HEK293 (cell line): Measurements from ENCODE around the gene CD48.
"Not testable (repeated sequence)": the region's sequence is repeated elsewhere in the genome, so short reads cannot be mapped to it uniquely, and the experiment has no call there.

ENCODE experiments used
- CTCF ChIA-PET: fragments of 350-600 bp; formaldehyde crosslinking; extraction: SDS; loops from one replicate; lab custom pipeline; 2021; ENCODE audit warnings: antibody characterized with exemption; lab: Yijun Ruan, JAX
- POLR2A ChIA-PET: fragments of 300-600 bp; formaldehyde crosslinking; extraction: SDS; loops from one replicate; lab custom pipeline; 2020; ENCODE audit warnings: antibody characterized with exemption, inconsistent platforms; lab: Yijun Ruan, JAX
- H3K27ac ChIP-seq: fragments of 200-500 bp; sonication (Bioruptor generic); 2 replicates; pipeline ENCODE4 v1.5.1; 2014; ENCODE audit warnings: low read depth, low read length, control low read depth, inconsistent platforms; ENCODE audit errors: extremely low read depth
- H3K36me3 ChIP-seq, 2 experiments: fragments of 200-500 bp in 1 of 2; sonication (Bioruptor generic) in 1 of 2; 1 replicate in 1 of 2; 2 replicates in 1 of 2; pipeline ENCODE4 v1.5.1; 2014 to 2017; ENCODE audit warnings: inconsistent platforms in 2 of 2, low read length in 2 of 2; ENCODE audit not compliant: control insufficient read depth in 2 of 2, insufficient read depth in 1 of 2
- H3K4me1 ChIP-seq: fragments of 200-500 bp; sonication (Bioruptor generic); 2 replicates; pipeline ENCODE4 v1.5.1; 2014; ENCODE audit warnings: mild to moderate bottlenecking, low read length, inconsistent platforms; ENCODE audit not compliant: control insufficient read depth, insufficient read depth
- H3K4me3 ChIP-seq: 2 replicates; pipeline ENCODE4 v1.5.1; 2011; ENCODE audit warnings: low read depth, mild to moderate bottlenecking, control low read depth, low read length, moderate library complexity
- H3K9me3 ChIP-seq: fragments of 200-500 bp; sonication (Bioruptor generic); 2 replicates; pipeline ENCODE4 v1.5.1; 2014; ENCODE audit warnings: low read depth, low read length, inconsistent platforms; ENCODE audit not compliant: control insufficient read depth, insufficient read depth
- EGR2 ChIP-seq: fragments of 450-650 bp; formaldehyde crosslinking; IDR thresholded peaks from 2 replicates; pipeline ENCODE4 v1.5.1; 2016; ENCODE audit warnings: low read depth, missing biosample characterization, missing genetic modification characterization
- KLF9 ChIP-seq: fragments of 450-650 bp; formaldehyde crosslinking; IDR thresholded peaks from 2 replicates; pipeline ENCODE4 v1.5.1; 2016; ENCODE audit warnings: missing biosample characterization, missing genetic modification characterization, low read depth
- MEIS1 ChIP-seq: sonication (generic); formaldehyde crosslinking; IDR thresholded peaks from 2 replicates; pipeline ENCODE4 v1.8.1; 2022; ENCODE audit warnings: missing genetic modification reagents, mild to moderate bottlenecking, borderline replicate concordance
- PRDM1 ChIP-seq: fragments of 450-650 bp; formaldehyde crosslinking; IDR thresholded peaks from 2 replicates; pipeline ENCODE4; 2016; ENCODE audit warnings: missing biosample characterization, missing genetic modification characterization
- SCRT2 ChIP-seq: fragments of 450-650 bp; formaldehyde crosslinking; IDR thresholded peaks from 2 replicates; pipeline ENCODE4 v1.5.1; 2016; ENCODE audit warnings: missing biosample characterization, missing genetic modification characterization
- SP7 ChIP-seq: fragments of 450-650 bp; formaldehyde crosslinking; IDR thresholded peaks from 2 replicates; pipeline ENCODE4 v1.5.1; 2016; ENCODE audit warnings: missing biosample characterization, missing genetic modification characterization
- ZBTB1 ChIP-seq: fragments of 450-650 bp; formaldehyde crosslinking; IDR thresholded peaks from 2 replicates; pipeline ENCODE4 v1.5.1; 2016; ENCODE audit warnings: missing biosample characterization, missing genetic modification characterization
- ZBTB17 ChIP-seq: fragments of 450-650 bp; formaldehyde crosslinking; IDR thresholded peaks from 2 replicates; pipeline ENCODE4 v1.5.1; 2016; ENCODE audit warnings: missing biosample characterization, missing genetic modification characterization
- ZFHX2 ChIP-seq: fragments of 450-650 bp; formaldehyde crosslinking; conservative IDR thresholded peaks from 2 replicates; pipeline ENCODE4 v1.5.1; 2016; ENCODE audit warnings: missing biosample characterization, missing genetic modification characterization
- ZNF19 ChIP-seq: fragments of 450-650 bp; formaldehyde crosslinking; IDR thresholded peaks from 2 replicates; pipeline ENCODE4; 2016; ENCODE audit warnings: missing biosample characterization, missing genetic modification characterization, low read depth
- ZNF341 ChIP-seq: fragments of 450-650 bp; formaldehyde crosslinking; IDR thresholded peaks from 2 replicates; pipeline ENCODE4; 2016; ENCODE audit warnings: low read depth, missing biosample characterization, missing genetic modification characterization
- ZNF366 ChIP-seq: fragments of 450-650 bp; formaldehyde crosslinking; conservative IDR thresholded peaks from 2 replicates; pipeline ENCODE4 v1.5.1; 2016; ENCODE audit warnings: missing biosample characterization, missing genetic modification characterization
- ZNF544 ChIP-seq: fragments of 450-650 bp; formaldehyde crosslinking; IDR thresholded peaks from 2 replicates; pipeline ENCODE4 v1.5.0; 2017; ENCODE audit warnings: missing biosample characterization, missing genetic modification characterization
- ZNF548 ChIP-seq: fragments of 450-650 bp; formaldehyde crosslinking; IDR thresholded peaks from 2 replicates; pipeline ENCODE4 v1.5.1; 2016; ENCODE audit warnings: missing biosample characterization, missing genetic modification characterization
- ZNF555 ChIP-seq: fragments of 450-650 bp; formaldehyde crosslinking; conservative IDR thresholded peaks from 2 replicates; pipeline ENCODE4 v1.5.1; 2017; ENCODE audit warnings: missing biosample characterization, mild to moderate bottlenecking, missing genetic modification characterization, inconsistent platforms
- ZNF558 ChIP-seq: fragments of 450-650 bp; formaldehyde crosslinking; IDR thresholded peaks from 2 replicates; pipeline ENCODE4 v1.5.1; 2016; ENCODE audit warnings: missing biosample characterization, missing genetic modification characterization
- ZNF610 ChIP-seq: fragments of 450-650 bp; formaldehyde crosslinking; IDR thresholded peaks from 2 replicates; pipeline ENCODE4 v1.5.1; 2016; ENCODE audit warnings: missing biosample characterization, missing genetic modification characterization, borderline replicate concordance
- ZNF660 ChIP-seq: fragments of 450-650 bp; IDR thresholded peaks from 2 replicates; pipeline ENCODE4 v1.5.1; 2018; ENCODE audit warnings: missing biosample characterization, mild to moderate bottlenecking, missing genetic modification characterization
- ZNF785 ChIP-seq: fragments of 450-650 bp; formaldehyde crosslinking; IDR thresholded peaks from 2 replicates; pipeline ENCODE4 v1.5.1; 2016; ENCODE audit warnings: missing biosample characterization, missing genetic modification characterization
- TF ChIP-seq, protein P1 (sequence below): fragments of 450-650 bp; formaldehyde crosslinking; IDR thresholded peaks from 2 replicates; pipeline ENCODE4 v1.5.1; 2017; ENCODE audit warnings: missing biosample characterization, mild to moderate bottlenecking, missing genetic modification characterization, moderate library complexity
- TF ChIP-seq, protein P2 (sequence below): sonication (generic); formaldehyde crosslinking; IDR thresholded peaks from 2 replicates; pipeline ENCODE4 v1.8.1; 2022; ENCODE audit warnings: mild to moderate bottlenecking, moderate library complexity, missing genetic modification reagents
- TF ChIP-seq, protein P3 (sequence below): fragments of 450-650 bp; formaldehyde crosslinking; IDR thresholded peaks from 2 replicates; pipeline ENCODE4 v1.5.1; 2016; ENCODE audit warnings: missing biosample characterization, missing genetic modification characterization
- TF ChIP-seq, protein P4 (sequence below): fragments of 450-650 bp; formaldehyde crosslinking; IDR thresholded peaks from 2 replicates; pipeline ENCODE4 v1.5.1; 2016; ENCODE audit warnings: missing biosample characterization, missing genetic modification characterization, low read depth

Gene CD48

DNA sequence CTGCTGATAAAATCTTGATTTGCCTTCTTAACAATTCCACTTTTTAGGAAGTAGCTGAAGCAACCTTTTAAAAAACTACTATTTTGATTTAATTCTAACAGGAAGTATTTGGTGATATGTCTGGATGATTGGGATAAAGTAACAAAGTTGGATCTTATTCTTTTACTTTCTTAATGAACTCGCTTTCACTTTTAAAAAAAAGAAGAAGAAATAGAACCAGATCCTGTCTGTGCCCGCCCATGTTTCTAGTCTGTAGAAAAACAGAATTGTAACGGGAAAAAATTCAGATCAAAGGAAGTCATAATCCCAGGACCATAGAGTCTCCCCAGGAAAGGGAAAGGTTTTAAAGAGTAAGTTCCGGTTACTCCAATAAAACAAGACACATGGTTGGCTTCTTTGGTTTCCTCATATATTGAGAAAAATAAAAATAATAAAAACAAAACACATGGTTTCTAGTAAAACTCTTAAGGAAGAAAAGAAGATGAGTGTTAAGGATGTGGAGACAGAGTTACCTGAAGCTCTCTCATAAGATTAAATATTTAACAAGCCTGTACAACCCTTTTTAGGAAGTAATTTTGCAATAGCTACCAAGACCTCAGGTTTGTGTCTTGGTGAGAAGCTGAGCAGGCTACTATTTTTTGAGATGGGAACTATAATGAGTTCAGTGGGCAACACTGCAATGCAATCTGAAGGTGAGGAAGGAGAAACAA, 4.9 kb downstream of the CD48 start:
- TF ChIP-seq MEIS1 (CRISPR knock-in tag): no peak
- CTCF ChIA-PET: interaction anchor here (0.5 to 1.7 kb wide), 5 partner anchors 25 to 607 kb away, joined by 3 to 6 read pairs (median 4); no protein-coding TSS in a partner anchor

DNA sequence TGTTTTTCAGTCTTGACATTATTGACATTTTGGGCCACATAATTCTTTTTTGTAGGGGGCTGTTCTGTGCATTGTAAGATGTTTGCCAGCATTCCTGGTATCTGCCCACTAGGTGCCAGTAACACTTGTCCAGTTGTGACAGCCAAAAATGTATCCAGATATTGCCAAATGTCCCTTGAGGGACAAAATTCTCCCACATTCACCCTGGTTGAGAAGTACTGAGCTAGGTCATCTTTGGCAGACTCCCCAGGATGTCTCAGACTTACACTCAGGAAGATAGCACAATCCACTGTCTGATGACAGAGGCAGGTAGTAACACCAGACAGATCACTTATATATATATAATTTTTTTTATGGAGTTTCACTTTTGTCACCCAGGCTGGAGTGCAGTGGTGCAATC, 5.9 kb downstream of the CD48 start:
- CTCF ChIA-PET: no interaction called here
- no peak overlapping the region for H3K27ac ChIP-seq
- POLR2A ChIA-PET: no interaction called here
- H3K4me1 ChIP-seq: no peaks in the 10 kb centered on the region
- no peaks in the 10 kb centered on the region for H3K9me3 ChIP-seq
- no peak overlapping the region for H3K4me3 ChIP-seq
- no peak for TF ChIP-seq ZNF555 (tag by site-specific recombination)
- no peak for TF ChIP-seq EGR2 (tag by site-specific recombination)
- TF ChIP-seq KLF9 (tag by site-specific recombination): no peak
- TF ChIP-seq, protein P1, sequence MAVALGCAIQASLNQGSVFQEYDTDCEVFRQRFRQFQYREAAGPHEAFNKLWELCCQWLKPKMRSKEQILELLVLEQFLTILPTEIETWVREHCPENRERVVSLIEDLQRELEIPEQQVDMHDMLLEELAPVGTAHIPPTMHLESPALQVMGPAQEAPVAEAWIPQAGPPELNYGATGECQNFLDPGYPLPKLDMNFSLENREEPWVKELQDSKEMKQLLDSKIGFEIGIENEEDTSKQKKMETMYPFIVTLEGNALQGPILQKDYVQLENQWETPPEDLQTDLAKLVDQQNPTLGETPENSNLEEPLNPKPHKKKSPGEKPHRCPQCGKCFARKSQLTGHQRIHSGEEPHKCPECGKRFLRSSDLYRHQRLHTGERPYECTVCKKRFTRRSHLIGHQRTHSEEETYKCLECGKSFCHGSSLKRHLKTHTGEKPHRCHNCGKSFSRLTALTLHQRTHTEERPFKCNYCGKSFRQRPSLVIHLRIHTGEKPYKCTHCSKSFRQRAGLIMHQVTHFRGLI (tag by site-specific recombination): no peak
- TF ChIP-seq ZNF341 (tag by site-specific recombination): no peak
- TF ChIP-seq ZNF785 (tag by site-specific recombination): no peak
- TF ChIP-seq ZNF366 (tag by site-specific recombination): no peak
- no peak for TF ChIP-seq ZNF610 (tag by site-specific recombination)
- TF ChIP-seq ZBTB1 (tag by site-specific recombination): no peak
- no peak for TF ChIP-seq ZNF558
- TF ChIP-seq ZNF19: no peak
- TF ChIP-seq, protein P2, sequence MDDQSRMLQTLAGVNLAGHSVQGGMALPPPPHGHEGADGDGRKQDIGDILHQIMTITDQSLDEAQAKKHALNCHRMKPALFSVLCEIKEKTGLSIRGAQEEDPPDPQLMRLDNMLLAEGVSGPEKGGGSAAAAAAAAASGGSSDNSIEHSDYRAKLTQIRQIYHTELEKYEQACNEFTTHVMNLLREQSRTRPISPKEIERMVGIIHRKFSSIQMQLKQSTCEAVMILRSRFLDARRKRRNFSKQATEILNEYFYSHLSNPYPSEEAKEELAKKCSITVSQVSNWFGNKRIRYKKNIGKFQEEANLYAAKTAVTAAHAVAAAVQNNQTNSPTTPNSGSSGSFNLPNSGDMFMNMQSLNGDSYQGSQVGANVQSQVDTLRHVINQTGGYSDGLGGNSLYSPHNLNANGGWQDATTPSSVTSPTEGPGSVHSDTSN: no peak
- TF ChIP-seq ZBTB17 (tag by site-specific recombination): no peak
- TF ChIP-seq SCRT2 (tag by site-specific recombination): no peak
- no peak for TF ChIP-seq ZNF660 (tag by site-specific recombination)
- H3K36me3 ChIP-seq: no peaks in the 10 kb centered on the region

More for the DNA sequence above, 4.9 kb downstream of the CD48 start:
- H3K36me3 ChIP-seq: no peaks in the 10 kb centered on the region
- no peak overlapping the region for H3K27ac ChIP-seq
- POLR2A ChIA-PET: no interaction called here
- H3K4me3 ChIP-seq: no peak overlapping the region
- H3K9me3 ChIP-seq: no peaks in the 10 kb centered on the region
- no peaks in the 10 kb centered on the region for H3K4me1 ChIP-seq

DNA sequence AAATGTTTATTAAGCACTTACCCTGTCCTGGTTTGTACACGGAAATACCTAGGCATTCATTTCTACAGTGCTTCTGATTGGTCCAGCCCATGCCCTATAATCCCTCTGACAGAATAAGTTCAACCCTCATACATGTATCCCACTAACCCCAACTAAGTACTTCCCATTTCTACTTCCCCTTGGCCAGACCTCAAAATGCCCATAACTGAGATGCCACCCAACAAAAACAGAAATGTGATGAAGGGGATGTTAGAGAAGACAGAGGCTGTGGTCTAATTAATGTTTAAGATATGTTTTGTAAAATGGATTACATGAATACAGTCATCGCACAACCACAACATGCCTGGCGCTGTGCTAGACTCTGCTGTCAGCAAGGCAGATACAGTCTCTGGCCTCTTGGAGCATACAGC, 6.4 kb downstream of the CD48 start:
- H3K36me3 ChIP-seq, H3K27ac ChIP-seq, H3K4me3 ChIP-seq, H3K9me3 ChIP-seq, POLR2A ChIA-PET, H3K4me1 ChIP-seq: not testable (repeated sequence)
- CTCF ChIA-PET: interaction anchor here (1.0 kb wide), 1 partner anchor 43 kb away, joined by 3 read pairs; no protein-coding TSS in a partner anchor

DNA sequence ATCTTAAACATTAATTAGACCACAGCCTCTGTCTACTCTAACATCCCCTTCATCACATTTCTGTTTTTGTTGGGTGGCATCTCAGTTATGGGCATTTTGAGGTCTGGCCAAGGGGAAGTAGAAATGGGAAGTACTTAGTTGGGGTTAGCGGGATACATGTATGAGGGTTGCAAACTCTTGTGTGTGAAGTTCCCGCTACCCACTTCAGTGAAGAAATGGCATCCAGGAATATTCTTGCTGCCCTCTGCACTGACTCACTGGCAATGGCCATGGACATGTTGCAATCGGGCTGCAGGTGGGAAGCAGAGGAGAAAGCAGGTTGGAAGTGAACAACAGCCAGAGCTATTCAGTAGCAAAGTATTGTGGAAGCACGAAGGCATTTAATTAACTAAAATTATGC, 7.4 kb downstream of the CD48 start:
- H3K4me3 ChIP-seq: no peak overlapping the region
- ChIA-PET POLR2A (no interaction called here), CTCF (interaction anchor here (0.6 to 1.4 kb wide), 5 partner anchors 23 to 413 kb away, joined by 3 to 5 read pairs (median 4); no protein-coding TSS in a partner anchor)
- H3K36me3 ChIP-seq: no peaks in the 10 kb centered on the region
- no peaks in the 10 kb centered on the region for H3K9me3 ChIP-seq
- H3K4me1 ChIP-seq: no peaks in the 10 kb centered on the region
- no peak overlapping the region for H3K27ac ChIP-seq
- TF ChIP-seq, protein P3, sequence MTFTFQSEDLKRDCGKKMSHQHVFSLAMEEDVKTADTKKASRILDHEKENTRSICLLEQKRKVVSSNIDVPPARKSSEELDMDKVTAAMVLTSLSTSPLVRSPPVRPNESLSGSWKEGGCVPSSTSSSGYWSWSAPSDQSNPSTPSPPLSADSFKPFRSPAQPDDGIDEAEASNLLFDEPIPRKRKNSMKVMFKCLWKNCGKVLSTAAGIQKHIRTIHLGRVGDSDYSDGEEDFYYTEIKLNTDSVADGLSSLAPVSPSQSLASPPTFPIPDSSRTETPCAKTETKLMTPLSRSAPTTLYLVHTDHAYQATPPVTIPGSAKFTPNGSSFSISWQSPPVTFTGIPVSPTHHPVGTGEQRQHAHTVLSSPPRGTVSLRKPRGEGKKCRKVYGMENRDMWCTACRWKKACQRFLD: no peak
- no peak for TF ChIP-seq ZFHX2 (tag by site-specific recombination)
- no peak for TF ChIP-seq SP7 (tag by site-specific recombination)
- TF ChIP-seq PRDM1: no peak
- no peak for TF ChIP-seq ZNF548 (tag by site-specific recombination)
- TF ChIP-seq ZNF544 (tag by site-specific recombination): no peak
- TF ChIP-seq, protein P4, sequence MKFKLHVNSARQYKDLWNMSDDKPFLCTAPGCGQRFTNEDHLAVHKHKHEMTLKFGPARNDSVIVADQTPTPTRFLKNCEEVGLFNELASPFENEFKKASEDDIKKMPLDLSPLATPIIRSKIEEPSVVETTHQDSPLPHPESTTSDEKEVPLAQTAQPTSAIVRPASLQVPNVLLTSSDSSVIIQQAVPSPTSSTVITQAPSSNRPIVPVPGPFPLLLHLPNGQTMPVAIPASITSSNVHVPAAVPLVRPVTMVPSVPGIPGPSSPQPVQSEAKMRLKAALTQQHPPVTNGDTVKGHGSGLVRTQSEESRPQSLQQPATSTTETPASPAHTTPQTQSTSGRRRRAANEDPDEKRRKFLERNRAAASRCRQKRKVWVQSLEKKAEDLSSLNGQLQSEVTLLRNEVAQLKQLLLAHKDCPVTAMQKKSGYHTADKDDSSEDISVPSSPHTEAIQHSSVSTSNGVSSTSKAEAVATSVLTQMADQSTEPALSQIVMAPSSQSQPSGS (tag by site-specific recombination): no peak
